Measurements from ENCODE around the gene ACO1. TPM values are rescaled to one million over a fixed set of nuclear protein-coding genes. Genes with fewer than 3 reads are reported as not detected.
A peak's percentile ranks its signal among the peaks of the same experiment; 100 is the strongest.

The ACO1 gene
- total RNA-seq, 1 donor from 2014 or later = 37.6 TPM

DNA sequence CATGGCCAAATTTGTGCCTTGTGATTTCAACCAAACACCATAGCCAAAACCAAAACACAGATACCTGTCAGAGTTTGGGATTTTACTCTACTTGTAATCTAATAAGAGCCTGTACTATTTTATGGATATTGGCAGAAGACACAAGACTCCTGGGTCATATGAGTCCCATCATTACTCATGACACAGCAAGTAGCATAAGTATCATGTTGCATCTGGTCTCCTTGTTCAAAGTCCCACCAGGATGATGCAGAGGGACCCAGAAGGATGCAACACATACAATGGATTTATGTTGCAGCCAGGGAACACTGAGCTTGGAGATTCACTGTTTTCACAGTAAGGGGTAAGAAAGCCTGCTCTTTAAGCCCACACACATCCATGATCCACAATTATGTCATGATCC is 13.2 kb upstream of the ACO1 start:
- Mint-ChIP-seq H3K36me3 (no peaks in the 10 kb centered on the region), H3K27ac (no peak overlapping the region), H3K4me1 (no peaks in the 10 kb centered on the region), H3K27me3 (ENCODE audit: insufficient read depth, low read depth) (no peaks in the 10 kb centered on the region), H3K9me3 (peaks cover 8% of the 10 kb centered on the region), H3K4me3 (no peak overlapping the region)
- no peaks in the 10 kb centered on the region for H3K4me1 ChIP-seq
- H3K27ac ChIP-seq = no peak overlapping the region
- TF ChIP-seq EZH2 (IDR thresholded peaks at IDR 0.05) = no peak
- no peak for TF ChIP-seq EZH2phosphoT487 (IDR thresholded peaks at IDR 0.05)
- TF ChIP-seq, protein P1, sequence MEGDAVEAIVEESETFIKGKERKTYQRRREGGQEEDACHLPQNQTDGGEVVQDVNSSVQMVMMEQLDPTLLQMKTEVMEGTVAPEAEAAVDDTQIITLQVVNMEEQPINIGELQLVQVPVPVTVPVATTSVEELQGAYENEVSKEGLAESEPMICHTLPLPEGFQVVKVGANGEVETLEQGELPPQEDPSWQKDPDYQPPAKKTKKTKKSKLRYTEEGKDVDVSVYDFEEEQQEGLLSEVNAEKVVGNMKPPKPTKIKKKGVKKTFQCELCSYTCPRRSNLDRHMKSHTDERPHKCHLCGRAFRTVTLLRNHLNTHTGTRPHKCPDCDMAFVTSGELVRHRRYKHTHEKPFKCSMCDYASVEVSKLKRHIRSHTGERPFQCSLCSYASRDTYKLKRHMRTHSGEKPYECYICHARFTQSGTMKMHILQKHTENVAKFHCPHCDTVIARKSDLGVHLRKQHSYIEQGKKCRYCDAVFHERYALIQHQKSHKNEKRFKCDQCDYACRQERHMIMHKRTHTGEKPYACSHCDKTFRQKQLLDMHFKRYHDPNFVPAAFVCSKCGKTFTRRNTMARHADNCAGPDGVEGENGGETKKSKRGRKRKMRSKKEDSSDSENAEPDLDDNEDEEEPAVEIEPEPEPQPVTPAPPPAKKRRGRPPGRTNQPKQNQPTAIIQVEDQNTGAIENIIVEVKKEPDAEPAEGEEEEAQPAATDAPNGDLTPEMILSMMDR (IDR thresholded peaks at IDR 0.05) = no peak
- no peak overlapping the region for H2AFZ ChIP-seq (replicated peaks)
- no peaks in the 10 kb centered on the region for H3K9me3 ChIP-seq (ENCODE audit: low read depth)
- H3K9ac ChIP-seq = no peak overlapping the region
- H3F3A ChIP-seq (ENCODE audit: low read depth) = no peaks in the 10 kb centered on the region
- no peaks in the 10 kb centered on the region for H3K36me3 ChIP-seq
- H3K4me3 ChIP-seq = no peak overlapping the region
- H3K4me2 ChIP-seq = no peak overlapping the region
- H3K27me3 ChIP-seq = no peaks in the 10 kb centered on the region
- H3K79me2 ChIP-seq (ENCODE audit: low read depth) = no peaks in the 10 kb centered on the region
- no peak for DNase-seq (ENCODE audit: low spot score)
- H4K20me1 ChIP-seq (ENCODE audit: low read depth) = no peaks in the 10 kb centered on the region

DNA sequence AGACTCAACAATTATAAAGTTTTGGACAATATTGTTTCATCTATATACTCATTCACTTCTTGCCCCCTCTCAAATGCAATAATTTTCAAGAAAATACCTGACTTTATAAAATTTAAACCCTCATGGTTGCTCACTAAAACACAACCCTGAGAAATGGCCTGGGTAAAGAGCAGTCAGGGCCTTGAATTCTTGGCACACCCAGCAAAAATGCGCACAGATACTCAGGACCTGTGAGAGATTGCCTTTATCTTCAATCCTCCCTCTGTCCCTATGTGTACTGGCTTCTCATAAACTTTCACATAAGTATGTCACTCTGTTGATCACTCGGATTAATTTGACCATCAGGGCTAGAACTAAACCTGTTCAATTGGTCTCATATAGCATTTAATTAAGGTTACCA is 12.8 kb upstream of the ACO1 start:
- Histone ChIP-seq H3K4me1 (no peaks in the 10 kb centered on the region), H2AFZ (replicated peaks) (no peak overlapping the region), H3F3A (ENCODE audit: low read depth) (no peaks in the 10 kb centered on the region), H3K36me3 (no peaks in the 10 kb centered on the region), H4K20me1 (ENCODE audit: low read depth) (no peaks in the 10 kb centered on the region), H3K4me2 (no peak overlapping the region), H3K4me3 (no peak overlapping the region), H3K9me3 (ENCODE audit: low read depth) (no peaks in the 10 kb centered on the region), H3K9ac (no peak overlapping the region), H3K79me2 (ENCODE audit: low read depth) (no peaks in the 10 kb centered on the region), H3K27me3 (no peaks in the 10 kb centered on the region), H3K27ac (no peak overlapping the region)
- TF ChIP-seq EZH2phosphoT487 (IDR thresholded peaks at IDR 0.05) (no peak), EZH2 (IDR thresholded peaks at IDR 0.05) (no peak)
- TF ChIP-seq, protein P1 (IDR thresholded peaks at IDR 0.05) = no peak
- Mint-ChIP-seq H3K4me3 (no peak overlapping the region), H3K36me3 (no peaks in the 10 kb centered on the region), H3K4me1 (no peaks in the 10 kb centered on the region), H3K9me3 (peaks cover 8% of the 10 kb centered on the region), H3K27ac (no peak overlapping the region), H3K27me3 (ENCODE audit: insufficient read depth, low read depth) (no peaks in the 10 kb centered on the region)
- DNase-seq (ENCODE audit: low spot score) = no peak

DNA sequence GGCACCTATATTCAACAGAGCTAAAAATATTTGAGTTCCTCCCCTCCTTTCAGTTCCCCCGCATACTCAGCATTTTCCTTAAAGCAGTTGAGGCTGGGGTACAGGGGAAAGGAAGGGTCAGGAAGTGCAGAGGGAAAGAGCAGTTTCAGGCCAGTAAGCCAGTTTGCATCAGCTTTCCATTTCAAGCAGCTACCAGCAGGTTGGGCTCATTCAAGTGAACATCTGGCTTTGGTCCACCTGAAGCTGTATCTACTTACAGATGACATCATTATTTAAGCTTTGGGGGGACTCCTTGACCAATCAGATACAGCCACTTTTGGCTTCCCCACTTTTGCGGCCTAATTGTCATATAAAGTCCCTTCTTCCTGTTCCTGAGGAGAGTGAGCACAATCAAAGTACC is 8.2 kb upstream of the ACO1 start:
- Histone ChIP-seq H3K27ac (no peak overlapping the region), H4K20me1 (ENCODE audit: low read depth) (no peaks in the 10 kb centered on the region), H3K9me3 (ENCODE audit: low read depth) (no peaks in the 10 kb centered on the region), H3K27me3 (peaks cover 17% of the 10 kb centered on the region), H3K36me3 (no peaks in the 10 kb centered on the region), H3K79me2 (ENCODE audit: low read depth) (no peaks in the 10 kb centered on the region), H3K9ac (no peak overlapping the region), H3K4me3 (no peak overlapping the region), H2AFZ (replicated peaks) (no peak overlapping the region), H3K4me1 (no peaks in the 10 kb centered on the region), H3K4me2 (no peak overlapping the region), H3F3A (ENCODE audit: low read depth) (peaks cover 6% of the 10 kb centered on the region)
- H3K36me3 Mint-ChIP-seq = no peaks in the 10 kb centered on the region
- no peak overlapping the region for H3K27ac Mint-ChIP-seq
- peaks cover 5% of the 10 kb centered on the region for H3K4me1 Mint-ChIP-seq
- no peak for DNase-seq (ENCODE audit: low spot score)
- no peaks in the 10 kb centered on the region for H3K9me3 Mint-ChIP-seq
- no peak overlapping the region for H3K4me3 Mint-ChIP-seq
- peaks cover 9% of the 10 kb centered on the region for H3K27me3 Mint-ChIP-seq (ENCODE audit: insufficient read depth, low read depth)
- TF ChIP-seq EZH2 (IDR thresholded peaks at IDR 0.05) = no peak

DNA sequence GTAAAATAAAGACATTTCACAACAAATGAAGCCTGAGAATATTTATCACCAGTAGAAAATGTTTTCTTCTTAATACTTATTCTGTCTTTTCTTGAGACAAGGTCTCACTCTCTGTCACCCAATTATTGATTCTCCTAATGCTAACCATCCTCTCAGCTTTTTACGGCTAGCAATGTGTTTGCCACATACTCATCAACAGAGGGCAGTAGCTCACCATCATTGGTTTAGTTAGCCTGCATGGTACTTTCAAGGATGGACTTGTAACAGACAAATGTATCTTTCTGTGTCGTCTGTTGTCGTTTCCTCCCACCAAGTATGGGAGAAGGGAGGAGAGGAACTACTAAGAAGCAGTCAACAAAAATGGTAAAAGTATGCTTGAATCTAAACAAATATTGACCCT is 5.9 kb upstream of the ACO1 start:
- peaks cover 25% of the 10 kb centered on the region for H3K27me3 Mint-ChIP-seq (ENCODE audit: insufficient read depth, low read depth)
- H3K4me2 ChIP-seq = peak overlapping the region; percentile 14
- DNase-seq (ENCODE audit: low spot score) = peak; percentile 79

More for the DNA sequence above, 5.9 kb upstream of the ACO1 start:
- no peak for TF ChIP-seq EZH2 (IDR thresholded peaks at IDR 0.05)
- TF ChIP-seq, protein P1 (IDR thresholded peaks at IDR 0.05) = peak; percentile 86
- TF ChIP-seq EZH2phosphoT487 (IDR thresholded peaks at IDR 0.05) = no peak
- H3K4me3 Mint-ChIP-seq = no peak overlapping the region
- H3K9ac ChIP-seq = no peak overlapping the region
- H3K4me1 ChIP-seq = no peaks in the 10 kb centered on the region
- H3K79me2 ChIP-seq (ENCODE audit: low read depth) = no peaks in the 10 kb centered on the region
- H3K27ac Mint-ChIP-seq = no peak overlapping the region
- no peaks in the 10 kb centered on the region for H3K36me3 Mint-ChIP-seq
- H3F3A ChIP-seq (ENCODE audit: low read depth) = peaks cover 6% of the 10 kb centered on the region
- H3K36me3 ChIP-seq = no peaks in the 10 kb centered on the region
- H3K27ac ChIP-seq = no peak overlapping the region
- peaks cover 39% of the 10 kb centered on the region for H3K27me3 ChIP-seq
- no peaks in the 10 kb centered on the region for H3K9me3 ChIP-seq (ENCODE audit: low read depth)
- H3K4me1 Mint-ChIP-seq = peaks cover 5% of the 10 kb centered on the region
- no peak overlapping the region for H3K4me3 ChIP-seq
- H2AFZ ChIP-seq (replicated peaks) = no peak overlapping the region
- H4K20me1 ChIP-seq (ENCODE audit: low read depth) = no peaks in the 10 kb centered on the region
- H3K9me3 Mint-ChIP-seq = no peaks in the 10 kb centered on the region
